H1 (cell line): ENCODE measurements around the gene MED1. TPM values are rescaled to one million over a fixed set of nuclear protein-coding genes. Genes with fewer than 3 reads are reported as not detected.

Source experiments
- CTCF ChIA-PET: fragments of 300-600 bp; sonication (Branson Sonifier 250); formaldehyde crosslinking; loops from one replicate; lab custom pipeline; 2021; ENCODE audit not compliant: partially characterized antibody; lab: Charles Lee
- POLR2A ChIA-PET: fragments of 300-600 bp; sonication (Branson Sonifier 250); formaldehyde crosslinking; loops from one replicate; lab custom pipeline; 2021; ENCODE audit warnings: inconsistent platforms; ENCODE audit not compliant: partially characterized antibody; lab: Charles Lee
- DNase-seq, 2 experiments: peaks; one replicate each; pipeline versions ENCODE4 v3.0.0 to v3.0.0-alpha.2; 2010 to 2022; ENCODE audit warnings: low spot score in 2 of 2, low read depth in 1 of 2, mixed read lengths in 1 of 2
- FAIRE-seq: peaks from 2 replicates; lab custom pipeline; 2011; peaks lifted over from hg19 to GRCh38; lab: Jason Lieb, UNC
- H2AFZ ChIP-seq: 2 replicates; pipeline ENCODE4 v1.8.1; 2012; ENCODE audit warnings: low read length, inconsistent platforms
- H2AK5ac ChIP-seq: 2 replicates; pipeline ENCODE4 v1.6.1; 2013; ENCODE audit warnings: low read depth, low read length
- H2BK120ac ChIP-seq: replicated peaks from 2 replicates; pipeline ENCODE3; 2013; ENCODE audit warnings: low read depth, low read length, inconsistent platforms
- H2BK12ac ChIP-seq: 2 replicates; pipeline ENCODE4 v1.6.1; 2013; ENCODE audit warnings: low read depth, low read length
- H2BK15ac ChIP-seq: 2 replicates; pipeline ENCODE4 v1.6.1; 2013; ENCODE audit warnings: low read length
- H2BK20ac ChIP-seq: 2 replicates; pipeline ENCODE4 v1.6.1; 2013; ENCODE audit warnings: low read length
- H2BK5ac ChIP-seq: 2 replicates; pipeline ENCODE4 v1.6.1; 2013; ENCODE audit warnings: low read depth, low read length
- H3K14ac ChIP-seq: 2 replicates; pipeline ENCODE4 v1.6.1; 2013; ENCODE audit warnings: inconsistent platforms; ENCODE audit not compliant: insufficient read length
- H3K18ac ChIP-seq: 2 replicates; pipeline ENCODE4 v1.6.1; 2013; ENCODE audit warnings: low read length; ENCODE audit errors: extremely low read depth
- H3K23ac ChIP-seq: 2 replicates; pipeline ENCODE4 v1.6.1; 2013; ENCODE audit warnings: inconsistent platforms; ENCODE audit not compliant: insufficient read length
- H3K23me2 ChIP-seq: 2 replicates; pipeline ENCODE4 v1.6.1; 2013; ENCODE audit warnings: low read depth, low read length
- H3K27ac ChIP-seq: 2 replicates; pipeline ENCODE4 v1.6.1; 2011; ENCODE audit warnings: low read depth, low read length, inconsistent platforms
- H3K27me3 ChIP-seq, 4 experiments: replicated peaks in 1 of 4; 1 replicate in 1 of 4; 2 replicates in 3 of 4; pipeline versions ENCODE4 v1.6.1 to v1.8.1; 2011 to 2013; ENCODE audit warnings: low read length in 3 of 4, mild to moderate bottlenecking in 3 of 4, inconsistent platforms in 2 of 4, mixed read lengths in 2 of 4, moderate library complexity in 1 of 4; ENCODE audit not compliant: control insufficient read depth in 3 of 4, insufficient read depth in 3 of 4; ENCODE audit errors: extremely low read depth in 1 of 4
- H3K36me3 ChIP-seq, 4 experiments: 2 replicates each; pipeline versions ENCODE4 v1.6.1 to v1.8.1; 2011 to 2013; ENCODE audit warnings: mild to moderate bottlenecking in 4 of 4, low read length in 3 of 4, moderate library complexity in 2 of 4, control low read depth in 1 of 4, inconsistent platforms in 1 of 4; ENCODE audit not compliant: insufficient read depth in 4 of 4, control insufficient read depth in 2 of 4
- H3K4ac ChIP-seq: replicated peaks from 2 replicates; pipeline ENCODE3; 2013; ENCODE audit warnings: low read length, low read depth, mixed read lengths, inconsistent platforms; ENCODE audit not compliant: insufficient read length
- H3K4me1 ChIP-seq, 4 experiments: replicated peaks in 1 of 4; 1 replicate in 1 of 4; 2 replicates in 3 of 4; pipeline versions ENCODE4 v1.6.1 to v1.8.1; 2011 to 2013; ENCODE audit warnings: low read length in 3 of 4, inconsistent platforms in 2 of 4, mixed read lengths in 1 of 4; ENCODE audit not compliant: insufficient read depth in 4 of 4, control insufficient read depth in 3 of 4
- H3K4me2 ChIP-seq, 2 experiments: 2 replicates each; pipeline versions ENCODE4 v1.6.1 to v1.8.1; 2011 to 2013; ENCODE audit warnings: low read depth in 2 of 2, low read length in 2 of 2, control low read depth in 1 of 2, inconsistent platforms in 1 of 2, mild to moderate bottlenecking in 1 of 2; ENCODE audit not compliant: insufficient read depth in 1 of 2
- H3K4me3 ChIP-seq, 4 experiments: fragments of 200-600, 300-600 bp in 1 of 4; sonication (generic), shearing (Covaris generic), sonication (Bioruptor Twin) in 1 of 4; 2 replicates each; pipeline versions ENCODE4 v1.5.1 to v1.8.1; 2011 to 2016; ENCODE audit warnings: low read length in 4 of 4, low read depth in 3 of 4, control low read depth in 2 of 4, inconsistent platforms in 2 of 4, mild to moderate bottlenecking in 2 of 4, mixed read lengths in 1 of 4, moderate library complexity in 1 of 4; ENCODE audit not compliant: insufficient read depth in 2 of 4; ENCODE audit errors: extremely low read depth in 1 of 4
- H3K56ac ChIP-seq: replicated peaks from 2 replicates; pipeline ENCODE3; 2013; ENCODE audit warnings: low read depth, mild to moderate bottlenecking, mixed read lengths, low read length, inconsistent platforms; ENCODE audit not compliant: insufficient read length
- H3K79me1 ChIP-seq: 2 replicates; pipeline ENCODE4 v1.6.1; 2013; ENCODE audit warnings: low read depth, low read length, control low read depth
- H3K79me2 ChIP-seq, 2 experiments: 2 replicates each; pipeline versions ENCODE4 v1.6.1 to v1.8.1; 2012 to 2013; ENCODE audit warnings: low read length in 2 of 2, mild to moderate bottlenecking in 2 of 2, inconsistent platforms in 1 of 2; ENCODE audit not compliant: insufficient read depth in 2 of 2, control insufficient read depth in 1 of 2
- H3K9ac ChIP-seq, 4 experiments: replicated peaks in 1 of 4; 1 replicate in 1 of 4; 2 replicates in 3 of 4; pipeline versions ENCODE4 v1.6.1 to v1.8.1; 2011 to 2013; ENCODE audit warnings: low read depth in 3 of 4, low read length in 3 of 4, control low read depth in 2 of 4, mild to moderate bottlenecking in 2 of 4, moderate library complexity in 2 of 4, inconsistent platforms in 1 of 4; ENCODE audit errors: extremely low read depth in 1 of 4
- H3K9me3 ChIP-seq, 2 experiments: 2 replicates each; pipeline versions ENCODE4 v1.6.1 to v1.8.1; 2012 to 2013; ENCODE audit warnings: mild to moderate bottlenecking in 2 of 2, moderate library complexity in 2 of 2, control low read depth in 1 of 2, inconsistent platforms in 1 of 2, low read depth in 1 of 2, low read length in 1 of 2, mixed read lengths in 1 of 2; ENCODE audit not compliant: insufficient read depth in 2 of 2
- H4K20me1 ChIP-seq, 2 experiments: replicated peaks in 1 of 2; 2 replicates each; pipeline versions ENCODE3 to v1.8.1; 2011 to 2013; ENCODE audit warnings: inconsistent platforms in 2 of 2, low read length in 2 of 2, mild to moderate bottlenecking in 1 of 2; ENCODE audit not compliant: insufficient read depth in 2 of 2, control insufficient read depth in 1 of 2
- H4K5ac ChIP-seq: 2 replicates; pipeline ENCODE4 v1.6.1; 2013; ENCODE audit warnings: low read length, low read depth, mixed read lengths, inconsistent platforms; ENCODE audit not compliant: insufficient read length
- H4K8ac ChIP-seq: 2 replicates; pipeline ENCODE4 v1.8.0; 2013; ENCODE audit warnings: mild to moderate bottlenecking, moderate library complexity, low read length, inconsistent platforms; ENCODE audit not compliant: insufficient read depth; ENCODE audit errors: extremely low read depth
- H4K91ac ChIP-seq: replicated peaks from 2 replicates; pipeline ENCODE3; 2013; ENCODE audit warnings: low read length, mixed read lengths, inconsistent platforms; ENCODE audit not compliant: insufficient read length
- ATF2 ChIP-seq: IDR thresholded peaks from 2 replicates; pipeline ENCODE4 v1.6.1; 2012; ENCODE audit warnings: low read length, inconsistent platforms
- WGBS, 2 experiments: shearing (Covaris generic) in 1 of 2; methylation state at CpG; one replicate each; pipeline versions ENCODE4 v1.1.6 to v1.1.7; 2013 to 2015; ENCODE audit warnings: low lambda C conversion rate in 2 of 2, mixed read lengths in 2 of 2, inconsistent platforms in 1 of 2, low coverage in 1 of 2, missing lambda C conversion rate in 1 of 2; ENCODE audit not compliant: insufficient replicate concordance in 2 of 2, insufficient coverage in 1 of 2, insufficient read length in 1 of 2; ENCODE audit errors: extremely low coverage in 1 of 2, missing lambda C conversion rate in 1 of 2; 5-methylcytosine and 5-hydroxymethylcytosine counted together
- polyA plus RNA-seq, 7 experiments: library from polyadenylated mRNA; depleted of rRNA in 3 of 7; stranded (reverse) in 5 of 7; unstranded in 2 of 7; fragments of >200 nt in 5 of 7; fragments of 200-250 nt in 2 of 7; gene quantifications; 1 replicate in 5 of 7; 2 replicates in 1 of 7; 4 replicates in 1 of 7; pipeline versions ENCODE4 v1.2.1 to v1.2.3, GENCODE V29; 2011 to 2013; ENCODE audit warnings: missing spikeins in 2 of 7, mixed read lengths in 2 of 7
- total RNA-seq: library from RNA; stranded (reverse); fragmentation: NEBNext Ultra II Directional; extraction: Animal tissue kit (Norgen Biotek cat#: 25700); gene quantifications from 2 replicates; pipeline ENCODE4 v1.2.1, GENCODE V29; 2021

The MED1 gene
- total and polyA plus RNA-seq, 2 of the 8 experiments (the other 6 are each of a cell fraction or from before 2014, with no cell fraction given), result 24.7 to 56.5 TPM

- no peak overlapping the region for H3K23ac ChIP-seq
- no peaks in the 10 kb centered on the region for H3K27me3 ChIP-seq
- no peak overlapping the region for H3K18ac ChIP-seq
- H3K14ac ChIP-seq, result no peak overlapping the region
- H3K4me1 ChIP-seq, result no peaks in the 10 kb centered on the region
- H3K36me3 ChIP-seq, result peaks cover 0 to 8% (median 2%) of the 10 kb centered on the region in 4 experiments; a peak in 3 of 8 replicates
- peaks cover 2% of the 10 kb centered on the region; the same call in 1 of the 2 replicates for H3K79me1 ChIP-seq
- POLR2A ChIA-PET, result interaction anchor here (0.6 to 1.5 kb wide), 4 partner anchors 10 to 580 kb away, joined by 3 to 6 read pairs (median 3); no protein-coding TSS in a partner anchor
- H3K4me3 ChIP-seq, result no peak overlapping the region
- 86% methylated on average over 5 of the region's 5 CpGs; no CpG with 5 or more reads in 1 of the 2 experiments for WGBS, 2 experiments
- H3K4me2 ChIP-seq, result no peak overlapping the region
- H3K9me3 ChIP-seq, result no peaks in the 10 kb centered on the region
- H4K91ac ChIP-seq, result no peak overlapping the region
- no peak for TF ChIP-seq ATF2
- TF ChIP-seq, all 59 proteins: peak for 0
- Histone ChIP-seq H4K8ac (no peak overlapping the region), H3K23me2 (no peaks in the 10 kb centered on the region), H2BK15ac (no peak overlapping the region), H2BK120ac (no peak overlapping the region), H2BK20ac (no peak overlapping the region), H3K27ac (no peak overlapping the region), H2BK5ac (no peak overlapping the region), H2AFZ (no peak overlapping the region), H3K56ac (no peak overlapping the region), H4K20me1 (peaks cover 0 to 1% of the 10 kb centered on the region in 2 experiments), H4K5ac (no peak overlapping the region), H2AK5ac (no peak overlapping the region), H3K4ac (no peak overlapping the region), H2BK12ac (no peak overlapping the region), H3K79me2 (peaks cover 0 to 7% of the 10 kb centered on the region in 2 experiments; a peak in 2 of 4 replicates), H3K9ac (no peak overlapping the region)
- CTCF ChIA-PET, result interaction anchor here (0.8 kb wide), 1 partner anchor 41 kb away, joined by 3 read pairs; no protein-coding TSS in a partner anchor
- DNase-seq, result no peak
- FAIRE-seq, result no peak
Observed at GRCh38 chr17:39485555-39485954, 34.5 kb upstream of the MED1 start.
